ENCODE data around the gene HPCAL1. TPM values are rescaled to one million over a fixed set of nuclear protein-coding genes. Genes with fewer than 3 reads are reported as not detected.

HPCAL1 gene
- total and polyA plus RNA-seq, 4 donors: 122 to 147 (median 136) TPM

- Histone ChIP-seq H3K9me3 (ENCODE audit: control insufficient read depth in 4 of 4, insufficient read depth in 3 of 4, low read length in 3 of 4) (no peaks in the 10 kb centered on the region), H3K4me1 (ENCODE audit: control insufficient read depth in 5 of 5, insufficient read depth in 5 of 5, low read length in 5 of 5) (peaks cover 0 to 17% (median 5%) of the 10 kb centered on the region in 5 donors), H3K4me3 (no peak overlapping the region), H3K27ac (ENCODE audit: low read depth in 1 of 2, low read length in 1 of 2) (peak overlapping the region in 1 of 2 donors; percentile 72), H3K27me3 (ENCODE audit: control insufficient read depth in 3 of 3, insufficient read depth in 3 of 3, low read length in 2 of 3) (no peaks in the 10 kb centered on the region), H3K36me3 (ENCODE audit: control insufficient read depth in 4 of 4, insufficient read depth in 4 of 4, low read length in 4 of 4) (no peaks in the 10 kb centered on the region), H3K9ac (ENCODE audit: insufficient read depth in 1 of 2, low read length in 2 of 2) (no peak overlapping the region)
- no peak for TF ChIP-seq CTCF (IDR thresholded peaks at IDR 0.05; ENCODE audit: control extremely low read depth, extremely low read depth)
- DNase-seq (peak in 1 of 3 donors; percentile 13), ATAC-seq (ENCODE audit: insufficient read depth, low FRiP score) (no peak)
- 70 to 76% methylated on average over 22 of the region's 22 CpGs for whole genome bisulfite sequencing, 2 donors
Observed at GRCh38 chr2:10449838-10450691, 147.4 kb downstream of the HPCAL1 start.

GRCh38 chr2:10451819-10452218, 149.1 kb downstream of the HPCAL1 start:
- Histone ChIP-seq H3K9me3 (ENCODE audit: control insufficient read depth in 4 of 4, insufficient read depth in 3 of 4, low read length in 3 of 4) (no peaks in the 10 kb centered on the region), H3K9ac (ENCODE audit: insufficient read depth in 1 of 2, low read length in 2 of 2) (no peak overlapping the region), H3K4me3 (no peak overlapping the region), H3K4me1 (ENCODE audit: control insufficient read depth in 5 of 5, insufficient read depth in 5 of 5, low read length in 5 of 5) (peaks cover 0 to 12% (median 5%) of the 10 kb centered on the region in 5 donors), H3K27me3 (ENCODE audit: control insufficient read depth in 3 of 3, insufficient read depth in 3 of 3, low read length in 2 of 3) (no peaks in the 10 kb centered on the region), H3K27ac (ENCODE audit: low read depth in 1 of 2, low read length in 1 of 2) (peak overlapping the region in 1 of 2 donors; percentile 55), H3K36me3 (ENCODE audit: control insufficient read depth in 4 of 4, insufficient read depth in 4 of 4, low read length in 4 of 4) (no peaks in the 10 kb centered on the region)
- 97 to 98% methylated on average over 6 of the region's 6 CpGs for WGBS, 2 donors
- no peak for DNase-seq
- no peak for TF ChIP-seq CTCF (IDR thresholded peaks at IDR 0.05; ENCODE audit: control extremely low read depth, extremely low read depth)
- ATAC-seq (ENCODE audit: insufficient read depth, low FRiP score): no peak

GRCh38 chr2:10452312-10452711, 149.6 kb downstream of the HPCAL1 start:
- H3K36me3 ChIP-seq (ENCODE audit: control insufficient read depth in 4 of 4, insufficient read depth in 4 of 4, low read length in 4 of 4): no peaks in the 10 kb centered on the region
- peaks cover 0 to 12% (median 5%) of the 10 kb centered on the region in 5 donors for H3K4me1 ChIP-seq (ENCODE audit: control insufficient read depth in 5 of 5, insufficient read depth in 5 of 5, low read length in 5 of 5)
- H3K27me3 ChIP-seq (ENCODE audit: control insufficient read depth in 3 of 3, insufficient read depth in 3 of 3, low read length in 2 of 3): no peaks in the 10 kb centered on the region
- ATAC-seq (ENCODE audit: insufficient read depth, low FRiP score): no peak
- WGBS, 2 donors: 49 to 51% methylated on average over 3 of the region's 3 CpGs
- H3K4me3 ChIP-seq: no peak overlapping the region
- no peak overlapping the region for H3K9ac ChIP-seq (ENCODE audit: insufficient read depth in 1 of 2, low read length in 2 of 2)
- TF ChIP-seq CTCF (IDR thresholded peaks at IDR 0.05; ENCODE audit: control extremely low read depth, extremely low read depth): no peak
- no peaks in the 10 kb centered on the region for H3K9me3 ChIP-seq (ENCODE audit: control insufficient read depth in 4 of 4, insufficient read depth in 3 of 4, low read length in 3 of 4)
- peak; percentile 45 to 67 (median 52) for DNase-seq
- peak overlapping the region in 1 of 2 donors; percentile 55 for H3K27ac ChIP-seq (ENCODE audit: low read depth in 1 of 2, low read length in 1 of 2)
